Activated CD4-positive, CD25-positive, alpha-beta regulatory T cell treated with anti-CD3 and anti-CD28 coated beads, Interleukin-2, amount 50 U/mL, for 72 hours (primary cell): ENCODE measurements around the gene PDE4B.

Experiments used
- DNase-seq: peaks from one replicate; pipeline ENCODE4 v3.0.0; 2021

The PDE4B gene

DNA sequence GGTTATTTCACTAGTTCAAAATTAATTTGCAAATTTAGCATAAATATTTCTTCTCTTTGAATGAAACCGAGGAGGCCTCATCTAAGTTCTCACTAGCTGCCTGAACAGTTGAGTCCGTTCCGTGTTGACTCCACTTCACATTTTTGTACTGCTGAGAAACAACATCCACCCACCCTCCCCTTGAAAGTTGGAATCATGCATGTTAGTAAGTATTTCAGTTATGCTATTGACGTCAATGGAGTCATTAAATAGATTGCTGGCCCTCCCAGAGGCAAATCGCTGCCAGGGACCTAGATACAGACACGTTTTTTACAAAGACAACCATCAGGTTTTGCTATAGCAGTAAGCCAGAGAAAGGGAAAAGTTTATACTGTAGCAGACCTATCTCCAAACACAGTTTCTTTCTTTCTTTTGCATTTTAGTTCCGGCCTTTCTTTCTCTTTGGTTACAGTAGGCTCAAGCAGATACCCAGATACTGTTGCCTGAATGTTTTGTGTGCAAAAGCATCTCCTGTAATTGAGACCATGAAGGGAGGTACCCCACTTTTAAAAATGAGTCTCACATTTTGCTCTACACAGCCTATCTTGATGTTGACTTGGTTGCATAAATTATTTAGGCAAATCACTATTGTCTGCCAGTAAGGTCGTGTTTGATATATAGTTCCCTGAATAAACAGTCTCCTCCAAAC, 478.7 kb downstream of the PDE4B start:
- DNase-seq, result no peak

DNA sequence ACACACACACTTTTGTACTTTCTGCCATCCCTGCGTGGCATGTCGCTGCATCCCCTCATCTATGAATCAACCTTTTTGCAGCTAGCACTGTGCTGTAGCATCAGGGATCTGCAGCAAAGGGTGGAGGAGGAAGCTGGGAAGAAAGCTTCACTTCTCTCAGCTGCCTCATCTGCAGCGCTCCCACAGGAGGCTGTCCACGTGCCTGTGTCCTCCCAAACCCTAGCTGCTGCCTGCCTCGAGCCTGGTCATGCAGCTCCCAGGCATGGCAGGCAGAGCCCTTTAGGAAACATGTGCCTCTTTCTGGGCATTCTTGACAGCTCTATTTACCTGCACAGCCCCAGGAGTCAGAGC, 479.2 kb downstream of the PDE4B start:
- DNase-seq, result no peak

DNA sequence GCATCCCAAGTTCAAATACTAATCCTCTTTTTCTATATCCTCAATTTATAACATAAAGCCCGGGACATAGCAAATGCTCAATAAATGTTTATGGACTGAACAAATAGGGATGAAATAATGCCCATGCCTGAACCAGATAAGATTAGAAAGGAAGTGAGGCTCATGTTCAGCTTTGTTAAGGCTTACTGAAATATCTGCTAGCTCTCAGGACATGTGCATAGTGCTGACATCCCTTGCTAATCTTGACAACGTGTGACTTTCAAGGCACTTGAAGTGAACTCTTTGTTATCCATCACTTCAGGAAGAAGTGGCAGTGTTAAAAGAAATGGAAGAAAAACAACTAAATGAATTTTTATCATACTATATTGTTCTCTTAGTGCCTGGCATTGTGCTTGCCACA, 481.0 kb downstream of the PDE4B start:
- no peak for DNase-seq

DNA sequence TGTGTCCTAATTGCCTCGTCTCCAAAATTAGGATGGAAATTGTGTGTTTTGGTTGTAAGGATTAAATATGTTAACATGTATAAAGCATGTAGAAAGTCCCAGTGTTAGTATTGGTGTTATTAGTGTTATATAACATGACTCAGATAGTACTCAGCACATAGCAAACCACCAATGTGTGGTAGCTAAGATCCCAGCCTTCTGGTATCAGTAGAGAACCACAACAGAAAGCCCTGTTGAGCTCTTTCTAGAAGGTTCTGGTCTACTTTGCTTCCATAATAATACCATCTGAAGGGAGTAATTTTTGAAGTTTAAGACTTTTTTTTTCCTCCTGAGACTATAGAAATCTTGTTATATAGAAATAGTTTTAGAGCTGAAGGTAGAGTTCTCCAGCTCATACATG, 481.9 kb downstream of the PDE4B start:
- DNase-seq, result no peak

DNA sequence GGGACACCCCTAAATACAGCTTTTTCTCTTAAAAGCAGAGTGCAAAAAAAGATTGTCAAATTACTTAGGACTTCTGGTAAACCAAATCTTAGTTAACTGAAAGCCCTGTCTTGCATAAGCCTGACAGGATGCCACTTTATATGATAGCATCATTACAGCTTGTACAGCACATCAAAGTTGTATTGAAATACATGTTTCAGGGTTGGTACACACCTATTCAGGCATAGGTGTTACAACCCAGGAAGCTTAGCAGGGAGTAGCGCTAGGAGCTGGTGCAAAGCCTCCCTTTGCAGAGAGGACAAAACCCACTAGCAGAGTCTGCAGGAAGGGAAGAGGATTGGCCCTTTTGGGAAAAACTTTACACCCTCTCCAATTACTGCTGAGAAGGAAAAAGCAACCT, 482.4 kb downstream of the PDE4B start:
- DNase-seq, result no peak

DNA sequence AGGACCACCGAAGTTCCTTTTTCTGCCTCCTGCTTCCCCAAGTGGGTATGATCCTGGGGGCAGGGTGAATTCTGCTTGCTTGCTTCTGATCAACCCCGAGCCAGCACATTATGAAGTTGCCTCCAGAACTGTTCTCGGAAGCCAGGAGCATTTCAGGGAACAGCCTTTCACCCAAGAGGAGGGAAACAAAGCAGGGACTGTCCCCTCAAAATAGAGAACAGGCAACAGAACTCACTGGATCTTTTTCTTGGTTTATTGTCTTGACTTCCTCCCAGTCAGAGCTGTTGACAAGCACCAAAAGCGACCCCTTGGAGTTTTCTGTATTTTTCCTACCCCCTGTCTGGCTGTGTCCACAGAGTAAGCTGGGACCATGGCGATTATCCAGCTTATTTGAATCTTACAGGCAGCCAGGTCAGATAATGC, 482.9 kb downstream of the PDE4B start:
- no peak for DNase-seq

DNA sequence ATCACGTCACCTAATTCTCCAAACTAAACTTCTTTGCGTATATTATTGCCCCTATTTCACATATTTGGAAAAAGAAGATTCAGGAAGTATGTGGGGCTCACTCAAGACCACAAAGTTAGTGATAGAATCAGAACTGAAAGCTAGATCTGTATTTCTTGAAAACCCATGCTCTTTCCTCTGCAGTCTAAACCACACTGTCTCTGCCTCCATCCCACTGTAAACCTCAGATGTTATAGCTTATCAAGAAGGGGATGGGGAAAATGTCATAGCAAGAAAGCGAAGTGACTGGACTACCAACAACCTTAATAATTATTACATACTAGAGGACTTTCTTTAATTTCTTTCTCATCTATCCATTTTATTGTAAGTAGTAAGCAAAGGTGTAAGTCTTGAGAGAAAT, 483.5 kb downstream of the PDE4B start:
- no peak for DNase-seq

DNA sequence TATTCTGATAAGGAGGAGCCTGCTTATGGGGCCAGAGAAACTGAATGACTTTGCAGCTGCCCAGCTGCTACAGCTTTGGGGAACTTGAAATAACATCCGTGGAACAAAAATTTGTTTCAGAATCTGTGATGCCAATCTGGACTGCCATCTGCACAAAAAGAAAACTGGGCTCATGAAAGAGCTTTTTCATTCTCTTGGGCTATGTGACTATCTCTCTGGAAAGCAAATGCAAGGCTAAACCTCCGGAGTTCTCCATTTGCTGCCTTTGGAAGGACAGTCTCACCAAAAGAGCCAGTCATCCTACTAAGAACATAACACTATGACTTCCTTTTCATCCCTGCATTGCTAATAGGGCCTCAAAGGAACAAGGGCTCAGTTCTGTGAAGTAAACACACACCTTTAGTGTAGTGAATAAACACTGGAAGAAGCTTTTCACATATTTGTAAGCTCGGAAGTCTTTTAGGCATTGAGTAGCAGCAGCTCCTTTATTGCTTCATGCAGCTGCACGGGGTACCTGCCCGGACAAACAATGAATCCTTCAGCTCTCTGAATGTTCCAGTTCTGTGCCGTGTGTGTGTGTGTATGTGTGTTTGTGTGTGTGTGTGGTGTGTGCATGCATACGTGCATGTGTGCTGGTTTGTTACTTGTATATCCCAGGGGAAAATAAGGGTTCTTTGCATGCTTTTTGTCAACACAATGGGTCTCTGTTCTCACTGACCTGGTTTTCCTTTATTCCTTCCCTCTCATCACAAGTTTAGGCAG, 485.7 kb downstream of the PDE4B start:
- DNase-seq, result no peak

DNA sequence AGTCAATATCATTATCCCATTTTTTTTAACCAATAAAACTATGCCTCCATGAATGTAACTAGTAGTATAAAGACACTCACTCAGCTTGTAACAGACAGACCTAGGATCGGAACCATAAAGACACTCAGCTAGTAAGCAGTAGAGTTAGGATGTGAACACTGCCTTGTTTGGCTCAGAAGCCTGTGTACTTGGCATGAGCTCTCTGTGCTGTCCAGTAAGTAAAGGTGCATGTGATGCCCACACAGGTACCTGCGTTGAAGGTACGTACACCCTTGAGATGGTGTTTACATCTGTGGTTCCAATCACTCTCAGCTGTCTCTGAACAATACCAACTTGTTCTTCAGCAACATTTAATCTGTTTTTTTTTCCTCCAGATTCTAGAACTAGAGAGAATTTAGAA, 489.1 kb downstream of the PDE4B start:
- no peak for DNase-seq

DNA sequence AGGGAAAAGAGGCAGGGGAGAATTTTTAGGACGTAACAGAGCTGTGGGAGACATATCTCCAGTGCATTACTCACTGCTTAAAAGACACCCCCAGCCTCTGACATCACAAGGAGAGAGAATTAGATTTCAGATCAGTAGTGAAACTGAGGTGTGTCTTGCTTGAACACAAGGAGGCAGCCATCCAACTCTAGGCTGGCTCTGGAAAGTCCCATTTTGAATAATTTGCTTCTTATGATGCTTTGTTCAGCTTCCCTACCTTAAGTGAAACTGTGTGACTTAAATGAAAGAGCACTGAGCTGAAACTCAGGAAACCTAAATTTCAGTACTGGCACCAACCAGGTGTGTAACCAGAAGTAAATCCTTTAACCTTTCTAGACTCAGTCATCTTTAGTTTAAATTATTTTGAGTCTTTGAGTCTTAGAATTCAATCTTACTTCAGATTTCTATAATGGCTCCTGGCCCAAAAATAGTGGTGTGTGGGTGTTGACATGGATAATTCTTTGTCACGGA, 489.7 kb downstream of the PDE4B start:
- no peak for DNase-seq

DNA sequence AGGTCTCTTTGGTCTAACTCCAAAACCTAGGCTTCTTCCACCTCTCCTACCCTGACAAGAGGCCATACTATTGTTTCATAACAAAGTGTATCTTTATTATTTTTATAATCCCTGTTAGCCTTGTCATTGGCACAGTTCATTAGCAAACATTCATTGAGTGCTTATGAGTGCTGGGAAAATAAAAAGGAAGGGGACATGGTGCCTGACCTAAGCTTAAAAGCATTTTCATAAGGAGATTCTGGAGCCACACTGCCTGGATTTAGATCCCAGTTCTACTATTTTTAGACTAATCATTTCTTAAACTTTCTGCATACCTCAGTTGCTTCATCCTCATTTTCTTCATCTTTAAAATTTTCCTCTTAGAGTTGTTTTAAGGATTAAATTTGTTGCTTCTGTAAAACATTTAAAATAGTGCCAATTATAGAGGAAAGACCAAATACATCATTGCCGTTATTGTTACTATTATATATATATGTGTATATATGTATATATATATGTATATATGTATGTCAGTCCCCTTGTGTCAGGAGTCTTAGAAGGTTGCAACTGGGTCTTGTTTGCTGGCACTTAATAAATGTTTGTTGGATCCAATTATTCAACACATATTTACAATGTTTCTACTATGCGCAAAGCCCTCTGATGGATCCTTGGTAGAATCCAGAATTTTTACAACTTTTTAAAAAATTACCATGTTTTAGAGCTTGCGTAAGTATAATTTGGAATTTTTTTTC, 490.4 kb downstream of the PDE4B start:
- DNase-seq, result no peak

DNA sequence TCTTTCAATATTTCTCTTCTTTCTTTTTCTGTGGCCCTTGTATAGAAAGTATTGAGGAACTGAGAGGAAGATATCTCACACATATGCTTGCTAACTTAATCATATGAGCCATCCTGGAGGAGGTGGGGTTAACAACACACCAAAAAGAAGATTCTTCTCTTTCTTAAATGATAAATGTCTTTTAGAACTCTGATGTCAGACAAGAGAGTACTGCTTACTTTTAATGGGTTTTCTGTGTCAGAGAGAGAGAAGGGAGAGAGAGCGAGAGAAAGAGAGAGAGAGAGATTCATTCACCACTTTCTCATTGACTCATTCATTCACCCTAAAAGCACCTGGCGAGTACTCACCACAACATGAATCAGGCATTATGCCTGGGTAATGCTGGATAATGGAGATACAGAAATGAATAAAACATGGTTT, 490.9 kb downstream of the PDE4B start:
- no peak for DNase-seq

DNA sequence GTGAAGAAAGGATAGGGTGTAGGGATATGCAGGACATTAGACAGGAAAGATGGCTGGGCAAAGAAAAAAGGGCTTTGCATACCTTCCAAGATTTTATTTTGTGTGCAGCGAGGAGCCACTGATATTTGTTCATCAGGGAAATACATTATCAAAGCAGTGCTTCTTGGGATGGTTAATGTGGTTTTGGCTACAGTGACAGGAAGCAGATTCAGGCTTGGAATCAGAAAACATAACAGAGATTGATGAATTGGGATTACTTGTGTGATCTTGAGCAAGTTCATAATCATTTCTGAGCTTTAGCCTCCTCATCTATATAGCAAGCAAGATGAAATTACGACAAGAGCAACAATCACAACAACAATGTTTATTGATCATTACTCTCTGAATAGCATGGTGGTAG, 492.1 kb downstream of the PDE4B start:
- DNase-seq, result no peak

DNA sequence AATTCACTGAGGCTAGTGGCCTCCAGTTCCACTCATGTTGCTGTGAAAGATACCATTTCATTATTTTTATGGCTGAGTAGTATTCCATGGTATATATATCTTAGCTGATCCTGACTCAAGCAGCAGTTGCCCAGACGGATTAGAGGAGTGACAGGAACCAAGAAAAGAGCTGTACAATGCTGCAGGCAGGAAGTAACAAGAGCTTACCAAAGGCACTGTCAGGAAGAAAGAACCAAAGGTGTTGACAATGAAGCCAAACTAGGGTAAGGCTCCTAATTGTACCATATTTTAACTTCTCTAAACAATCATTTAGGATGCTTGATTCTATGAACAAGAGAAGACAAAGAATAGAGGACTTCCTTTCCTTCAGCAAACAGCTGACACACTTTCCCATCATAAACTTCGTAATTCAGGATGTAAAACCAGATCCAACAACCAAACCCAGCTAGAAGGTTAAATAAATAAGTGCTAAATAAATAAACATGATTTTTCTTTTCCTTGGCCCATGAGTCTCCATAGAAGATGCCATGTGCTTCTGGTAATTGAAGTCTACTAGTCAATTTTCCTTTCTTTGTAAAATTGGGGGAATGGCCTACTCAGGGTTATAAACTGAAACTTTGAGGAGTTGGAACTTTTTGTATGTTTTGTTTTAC, 493.0 kb downstream of the PDE4B start:
- DNase-seq, result no peak

DNA sequence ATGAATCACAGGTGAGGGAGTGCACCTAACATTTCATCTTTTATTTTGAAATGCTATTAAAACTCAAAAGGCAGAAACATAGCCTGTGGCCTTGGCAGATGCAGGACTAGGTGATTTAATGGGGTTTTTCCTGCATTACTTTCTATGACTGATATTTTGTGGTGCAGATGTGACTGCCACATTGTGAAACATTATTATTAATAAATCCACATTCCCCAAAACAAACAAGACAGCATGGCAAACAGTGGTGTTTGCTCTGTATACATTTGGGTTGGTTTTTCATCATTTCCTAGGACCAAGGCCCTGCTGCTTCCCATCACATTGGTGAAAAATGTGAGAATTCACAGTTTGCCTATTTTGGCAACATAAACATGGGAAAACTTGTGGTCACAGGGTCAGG, 493.6 kb downstream of the PDE4B start:
- no peak for DNase-seq

DNA sequence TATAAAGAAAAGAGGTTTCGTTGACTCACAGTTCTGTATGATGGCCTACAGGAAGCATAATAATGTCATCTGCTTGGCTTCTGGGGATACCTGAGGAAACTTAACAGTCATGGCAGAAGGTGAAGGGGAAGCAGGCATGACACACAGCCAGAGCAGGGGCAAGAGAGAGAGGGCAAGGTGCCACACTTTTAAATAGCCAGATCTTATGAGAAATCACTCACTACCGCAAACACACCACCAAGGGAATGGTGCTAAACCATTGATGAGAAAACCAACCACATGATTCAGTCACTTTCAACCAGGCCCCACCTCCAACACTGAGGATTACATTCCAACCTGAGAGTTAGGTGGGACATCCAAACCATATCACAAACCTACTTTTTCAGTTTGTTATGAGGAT, 495.4 kb downstream of the PDE4B start:
- DNase-seq, result no peak

DNA sequence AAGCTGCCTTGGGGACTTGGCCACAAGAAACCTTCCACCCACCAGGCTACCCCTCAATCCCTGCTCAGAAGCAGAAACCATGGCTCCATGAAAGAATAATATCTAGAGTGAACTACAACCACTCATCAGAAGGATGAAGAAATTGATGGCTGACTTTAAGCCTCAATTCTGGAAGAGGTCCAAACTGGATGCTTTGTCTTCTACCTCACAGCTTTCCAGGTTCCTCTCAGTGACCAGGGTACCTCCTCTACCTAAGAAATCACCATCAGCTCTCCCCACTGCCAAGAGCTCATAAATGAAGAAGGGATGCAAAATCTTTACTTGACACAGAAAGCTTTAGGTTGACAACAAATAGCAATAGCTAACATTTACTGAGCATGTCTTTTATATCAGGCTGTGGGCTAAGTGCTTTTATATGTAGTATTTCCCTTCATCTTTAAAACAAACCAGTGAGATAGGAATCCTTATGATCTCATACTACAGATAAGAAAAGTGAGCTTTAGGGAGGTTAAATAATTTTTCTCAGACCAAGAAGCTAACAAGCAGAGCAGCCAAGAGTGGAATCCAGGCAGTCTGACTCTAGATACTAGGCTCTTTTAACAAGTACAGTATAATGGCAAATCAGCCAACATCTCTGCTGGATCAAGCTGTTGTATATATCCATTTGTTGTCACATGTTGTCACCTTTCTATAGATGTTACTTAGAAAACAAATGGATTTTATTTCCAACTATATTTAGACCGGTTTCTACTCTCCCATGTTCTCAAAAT, 498.3 kb downstream of the PDE4B start:
- DNase-seq, result no peak

DNA sequence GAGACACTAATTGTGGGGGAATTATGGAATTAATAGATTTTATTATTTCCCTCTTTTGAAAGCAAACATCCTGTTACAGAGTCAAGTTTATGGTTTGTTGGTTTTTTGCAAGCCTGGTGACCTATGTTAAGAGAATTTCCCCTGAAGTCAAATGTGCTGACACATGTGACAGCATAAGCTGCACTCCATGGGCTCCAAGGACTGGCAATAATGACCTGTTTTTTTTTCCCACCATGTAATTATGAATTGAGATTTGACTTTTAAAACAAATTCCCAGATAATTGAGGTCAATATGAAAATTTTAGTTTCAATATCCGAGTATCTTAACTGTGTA, 498.8 kb downstream of the PDE4B start:
- DNase-seq, result no peak

DNA sequence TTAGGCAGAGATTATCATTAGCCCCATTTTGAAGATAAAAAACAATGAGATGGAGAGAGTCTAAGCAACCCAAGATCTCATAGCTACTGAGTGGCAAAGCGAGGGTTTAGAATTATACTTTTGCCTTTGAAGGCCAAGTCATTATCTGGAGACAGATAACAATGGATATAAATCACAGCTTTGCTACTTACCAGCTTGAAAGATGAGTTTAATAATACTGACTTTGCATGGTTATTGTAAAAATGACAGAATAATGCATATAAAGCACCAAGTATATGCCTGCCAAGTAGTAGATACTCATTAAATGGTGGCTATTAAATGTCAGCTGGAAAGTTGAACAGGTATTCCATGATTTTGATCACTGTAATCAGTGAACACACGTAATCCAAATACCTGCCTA, 499.6 kb downstream of the PDE4B start:
- DNase-seq, result no peak

DNA sequence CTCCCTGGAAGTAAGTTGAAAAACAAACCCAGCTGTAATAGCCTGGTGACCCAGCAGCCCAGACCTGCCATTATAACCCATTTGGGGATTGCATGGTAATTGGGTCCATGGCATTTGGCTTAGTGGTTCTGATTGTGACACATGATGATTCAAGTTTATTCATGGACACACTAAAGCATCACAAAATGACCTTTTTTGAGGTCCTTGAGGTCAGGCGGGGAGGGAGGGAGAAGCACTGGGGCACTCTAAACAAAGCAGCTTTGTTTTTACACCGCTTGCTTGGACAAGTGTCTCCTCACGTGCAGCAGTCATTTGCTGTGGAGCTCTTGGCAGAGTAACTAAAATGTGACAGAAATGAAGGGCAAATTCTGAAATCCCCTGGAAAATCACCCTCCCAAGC, 500.2 kb downstream of the PDE4B start:
- no peak for DNase-seq

DNA sequence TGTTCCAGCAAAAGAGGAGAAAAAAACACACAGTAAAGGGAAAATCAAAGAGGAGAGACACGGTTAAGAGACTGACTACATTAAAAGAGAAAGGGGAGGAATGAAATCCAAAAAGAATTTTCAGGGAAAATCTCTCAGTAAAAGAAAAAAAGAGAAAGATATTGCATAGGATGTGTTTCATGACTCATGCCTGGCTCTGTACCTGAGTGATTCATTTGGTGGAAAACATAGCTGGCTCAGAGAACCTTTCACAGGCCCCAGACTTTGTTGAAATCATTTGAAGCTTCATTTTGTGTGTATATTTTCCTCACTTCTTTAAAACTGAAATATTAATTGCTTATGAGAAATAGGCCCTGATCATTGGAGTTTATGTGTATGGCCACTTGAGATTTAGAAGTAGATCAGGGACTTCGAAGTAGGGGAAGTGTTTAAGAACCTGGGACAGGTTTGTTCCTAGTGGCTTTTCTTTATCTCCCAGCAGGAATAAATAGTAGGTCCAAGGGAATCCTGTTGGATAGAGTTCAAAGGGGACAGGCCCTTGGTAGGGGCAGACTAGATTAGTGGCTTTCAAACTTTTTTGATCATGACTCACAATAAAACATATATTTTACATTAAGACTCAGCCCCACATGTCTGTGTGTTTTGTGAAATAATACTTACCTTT, 502.1 kb downstream of the PDE4B start:
- no peak for DNase-seq

DNA sequence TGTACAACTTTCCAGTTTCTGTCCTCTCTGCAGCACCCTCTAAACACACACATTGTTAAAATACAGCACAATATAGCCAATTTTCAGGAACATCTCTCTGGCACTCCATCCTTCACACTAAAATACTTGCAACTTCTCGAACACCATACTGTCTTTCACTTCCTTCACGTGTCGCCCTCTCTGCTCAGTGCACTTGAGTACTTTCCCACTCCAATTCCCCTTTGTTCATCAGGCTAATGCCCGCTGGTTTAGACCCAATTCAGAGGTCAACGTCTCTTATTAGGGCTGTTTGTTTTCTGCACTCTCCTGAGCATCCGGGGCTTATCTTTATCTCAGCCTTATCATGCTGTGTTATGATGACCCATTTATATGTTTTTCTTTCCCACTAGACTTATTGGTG, 503.1 kb downstream of the PDE4B start:
- no peak for DNase-seq
